ENCODE measurements around the gene TGFB1I1. TPM values are rescaled to one million over a fixed set of nuclear protein-coding genes. Genes with fewer than 3 reads are reported as not detected.

The TGFB1I1 gene
- total and polyA plus RNA-seq, 2 of the 13 experiments (the other 11 are each of a cell fraction or from before 2014, with no cell fraction given): 0.80 to 2.9 TPM

- TF ChIP-seq SKIL (CRISPR knock-in tag; IDR thresholded peaks at IDR 0.05; ENCODE audit: borderline replicate concordance): 0 out of 2 replicates have a peak, but pooled peaks have one; percentile 10
- no peak for TF ChIP-seq HDAC1 (CRISPR knock-in tag; IDR thresholded peaks at IDR 0.05)
- 0 out of 2 replicates have a peak, but pooled peaks have one; percentile 60 for TF ChIP-seq FOXO4 (CRISPR knock-in tag; conservative IDR thresholded peaks at IDR 0.05)
- no peak for TF ChIP-seq ZNF407 (CRISPR knock-in tag; IDR thresholded peaks at IDR 0.05; ENCODE audit: not compliant biosample characterization)
- no peak for TF ChIP-seq ZNF557 (CRISPR knock-in tag; IDR thresholded peaks at IDR 0.05)
- TF ChIP-seq FIP1L1 (IDR thresholded peaks at IDR 0.05; ENCODE audit: borderline replicate concordance, insufficient read depth, low read depth, low read length): no peak
- TF ChIP-seq DZIP1 (CRISPR knock-in tag; IDR thresholded peaks at IDR 0.05): no peak
These were observed 4.6 kb downstream of the TGFB1I1 start (continued) for GRCh38 chr16:31476303-31477219.
